GM18498 (cell line): ENCODE results near the gene GPR160.
A peak's percentile ranks its signal among the peaks of the same experiment; 100 is the strongest.
"Not testable (repeated sequence)": the region's sequence is repeated elsewhere in the genome, so short reads cannot be mapped to it uniquely, and the experiment has no call there.

Source experiments
- ATAC-seq: cut with Tn5 transposase; IDR thresholded peaks from one replicate; pipeline ENCODE4 v1.9.1; 2021; ENCODE audit warnings: mild to moderate bottlenecking, moderate library complexity; ENCODE audit not compliant: unreplicated experiment

The GPR160 gene

GRCh38 chr3:170037463-170038433 is at the start of gene GPR160:
Gene GPR160 (plus strand): TSS chr3:170037995. CDS start chr3:170083973, 45,978 bp downstream.
- ATAC-seq: peak; percentile 83

- ATAC-seq: no peak
Measured at GRCh38 chr3:169990431-169990830, 47.4 kb upstream of the GPR160 start.

GRCh38 chr3:169992156-169992555 is 45.6 kb upstream of the GPR160 start:
- no peak for ATAC-seq

- ATAC-seq: no peak
Measured at GRCh38 chr3:169992781-169993180, 45.0 kb upstream of the GPR160 start.

- no peak for ATAC-seq
Measured at GRCh38 chr3:169993761-169994160, 44.0 kb upstream of the GPR160 start.

GRCh38 chr3:169996063-169996462 is 41.7 kb upstream of the GPR160 start:
- ATAC-seq: no peak

GRCh38 chr3:169998668-169999131 is 39.1 kb upstream of the GPR160 start:
- ATAC-seq: peak; percentile 36

GRCh38 chr3:169999433-169999832 is 38.4 kb upstream of the GPR160 start:
- ATAC-seq: peak; percentile 88

GRCh38 chr3:170000051-170000450 is 37.7 kb upstream of the GPR160 start:
- ATAC-seq: no peak

- ATAC-seq: no peak
Measured at GRCh38 chr3:170002231-170002630, 35.6 kb upstream of the GPR160 start.

GRCh38 chr3:170002879-170003278 is 34.9 kb upstream of the GPR160 start:
- no peak for ATAC-seq

GRCh38 chr3:170003881-170004356 is 33.9 kb upstream of the GPR160 start:
- no peak for ATAC-seq

GRCh38 chr3:170007031-170007663 is 30.6 kb upstream of the GPR160 start:
- peak; percentile 93 for ATAC-seq

- ATAC-seq: no peak
Measured at GRCh38 chr3:170010498-170010897, 27.3 kb upstream of the GPR160 start.

- ATAC-seq: no peak
Measured at GRCh38 chr3:170012683-170013400, 25.0 kb upstream of the GPR160 start.

GRCh38 chr3:170016057-170016456 is 21.7 kb upstream of the GPR160 start:
- no peak for ATAC-seq

- not testable (repeated sequence) for ATAC-seq
Measured at GRCh38 chr3:170019306-170019705, 18.5 kb upstream of the GPR160 start.

- ATAC-seq: no peak
Measured at GRCh38 chr3:170021083-170021482, 16.7 kb upstream of the GPR160 start.

- no peak for ATAC-seq
Measured at GRCh38 chr3:170022336-170022735, 15.5 kb upstream of the GPR160 start.

GRCh38 chr3:170023165-170023564 is 14.6 kb upstream of the GPR160 start:
- ATAC-seq: no peak

- no peak for ATAC-seq
Measured at GRCh38 chr3:170024581-170024980, 13.2 kb upstream of the GPR160 start.
